Midbrain (tissue), 1 donor: Measurements from ENCODE around the gene SYNJ2BP.

Source experiments
- DNase-seq: peaks from one replicate; lab custom pipeline; 2025; lab: John Stamatoyannopoulos, UW

The SYNJ2BP gene

GRCh38 chr14:70391493-70392391, 25.1 kb downstream of the SYNJ2BP start:
- DNase-seq: no peak

GRCh38 chr14:70382536-70382935, 34.4 kb downstream of the SYNJ2BP start:
- DNase-seq: no peak

DNA sequence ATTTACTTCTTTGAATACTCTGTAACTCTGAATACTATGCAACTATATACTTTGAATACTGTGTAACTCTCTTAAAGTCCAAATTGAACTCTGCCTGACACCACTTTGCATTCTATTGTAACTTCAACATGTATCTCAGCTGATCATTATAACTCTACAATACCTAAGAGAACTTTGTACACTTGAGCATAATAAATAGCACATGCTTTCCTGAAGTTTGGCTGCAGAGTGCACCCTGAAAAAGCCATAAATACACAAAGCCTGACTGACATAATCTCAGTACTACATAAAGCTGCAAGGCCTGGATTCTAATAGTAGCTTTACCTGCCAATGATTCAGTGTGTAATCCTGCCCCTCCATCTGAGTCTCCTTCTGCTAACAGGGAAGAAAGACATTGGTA, 36.1 kb downstream of the SYNJ2BP start:
- DNase-seq: no peak

DNA sequence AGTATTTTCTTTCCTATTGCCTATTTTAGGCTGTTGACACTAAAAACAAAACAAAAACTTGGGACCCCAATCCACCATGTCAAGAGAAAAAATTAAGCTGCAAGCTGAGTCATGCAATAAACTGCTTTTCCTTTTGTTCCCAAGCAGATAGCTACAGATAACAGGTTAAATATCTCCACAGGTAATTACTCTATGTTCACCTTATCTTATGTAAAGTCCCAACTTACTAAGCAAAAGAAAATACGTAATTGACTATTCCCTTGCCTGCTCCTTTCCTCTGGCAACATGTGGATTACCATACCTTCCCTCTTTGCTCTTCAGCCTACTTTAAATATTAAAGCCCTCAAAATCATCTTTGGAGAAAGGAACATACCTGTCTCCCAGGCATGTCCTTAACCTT, 38.2 kb downstream of the SYNJ2BP start:
- no peak for DNase-seq
